Endothelial cell (in vitro differentiated cells): ENCODE measurements around the gene IGSF6. TPM values are rescaled to one million over a fixed set of nuclear protein-coding genes. Genes with fewer than 3 reads are reported as not detected.

Experiments
- DNase-seq: peaks from one replicate; pipeline ENCODE4 v3.0.0; 2021; ENCODE audit warnings: low spot score
- H3K27ac Mint-ChIP-seq: one replicate; pipeline ENCODE4 v1.8.0; 2021; ENCODE audit warnings: mixed read lengths, inconsistent platforms; ENCODE audit not compliant: unreplicated experiment
- H3K27me3 Mint-ChIP-seq: one replicate; pipeline ENCODE4 v1.8.0; 2021; ENCODE audit warnings: mild to moderate bottlenecking, moderate library complexity, mixed read lengths, inconsistent platforms; ENCODE audit not compliant: unreplicated experiment
- H3K36me3 Mint-ChIP-seq: one replicate; pipeline ENCODE4 v1.8.0; 2021; ENCODE audit warnings: mild to moderate bottlenecking, low read depth, mixed read lengths, inconsistent platforms; ENCODE audit not compliant: unreplicated experiment
- H3K4me1 Mint-ChIP-seq: one replicate; pipeline ENCODE4 v1.8.0; 2021; ENCODE audit warnings: mild to moderate bottlenecking, mixed read lengths, inconsistent platforms; ENCODE audit not compliant: unreplicated experiment
- H3K4me3 Mint-ChIP-seq: one replicate; pipeline ENCODE4 v1.8.0; 2021; ENCODE audit warnings: mild to moderate bottlenecking, mixed read lengths, inconsistent platforms; ENCODE audit not compliant: unreplicated experiment
- H3K9me3 Mint-ChIP-seq: one replicate; pipeline ENCODE4 v1.8.0; 2021; ENCODE audit warnings: mixed read lengths, inconsistent platforms; ENCODE audit not compliant: unreplicated experiment
- long read RNA-seq: library from polyadenylated mRNA; unstranded; transcript quantifications from one replicate; pipeline ENCODE4 v2.0.0, GENCODE V29; 2020; ENCODE audit not compliant: unreplicated experiment
- total RNA-seq: library from RNA; stranded (reverse); fragmentation: NEBNext Ultra II Directional; extraction: Animal tissue kit (Norgen Biotek cat#: 25700); gene quantifications from one replicate; pipeline ENCODE4 v1.2.1, GENCODE V29; 2021; ENCODE audit not compliant: unreplicated experiment
- TF ChIP-seq, protein P1 (sequence below): fragments of 200-600 bp; sonication (generic); IDR thresholded peaks from one replicate; pipeline ENCODE4 v1.5.0; 2021; ENCODE audit warnings: antibody characterized with exemption; ENCODE audit not compliant: unreplicated experiment

IGSF6 gene
- total RNA-seq: not detected
- long read RNA-seq: 0 reads

DNA sequence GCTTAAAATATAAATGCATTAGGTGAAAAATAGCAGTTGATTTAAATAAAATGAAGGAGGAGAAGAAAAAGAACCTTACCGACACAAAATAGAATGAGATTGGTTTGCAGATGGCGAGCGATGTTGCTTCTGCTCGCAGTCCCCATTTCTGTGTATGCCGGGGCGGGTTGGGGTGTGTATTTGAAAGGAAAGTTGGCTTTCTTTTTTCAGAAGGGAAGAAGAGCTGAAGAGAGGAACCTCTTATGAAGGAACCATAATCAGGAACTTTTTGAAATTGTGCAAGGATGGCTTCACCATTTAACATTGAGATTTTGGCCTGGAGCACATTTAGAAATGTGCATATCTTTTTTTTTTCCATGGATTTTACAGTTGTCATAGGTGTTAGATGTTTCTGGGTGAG, at the start of gene IGSF6:
Gene IGSF6, minus strand, starts transcription at position 156 of the 400 bp plus-strand sequence. Its CDS starts 10 bp downstream, at position 146.
- Mint-ChIP-seq H3K27me3 (no peaks in the 10 kb centered on the region), H3K9me3 (no peaks in the 10 kb centered on the region), H3K36me3 (peaks cover 4% of the 10 kb centered on the region), H3K27ac (no peak within 1 kb of the TSS), H3K4me1 (peaks cover 3% of the 10 kb centered on the region), H3K4me3 (no peak within 1 kb of the TSS)
- DNase-seq: no peak
- TF ChIP-seq, protein P1, sequence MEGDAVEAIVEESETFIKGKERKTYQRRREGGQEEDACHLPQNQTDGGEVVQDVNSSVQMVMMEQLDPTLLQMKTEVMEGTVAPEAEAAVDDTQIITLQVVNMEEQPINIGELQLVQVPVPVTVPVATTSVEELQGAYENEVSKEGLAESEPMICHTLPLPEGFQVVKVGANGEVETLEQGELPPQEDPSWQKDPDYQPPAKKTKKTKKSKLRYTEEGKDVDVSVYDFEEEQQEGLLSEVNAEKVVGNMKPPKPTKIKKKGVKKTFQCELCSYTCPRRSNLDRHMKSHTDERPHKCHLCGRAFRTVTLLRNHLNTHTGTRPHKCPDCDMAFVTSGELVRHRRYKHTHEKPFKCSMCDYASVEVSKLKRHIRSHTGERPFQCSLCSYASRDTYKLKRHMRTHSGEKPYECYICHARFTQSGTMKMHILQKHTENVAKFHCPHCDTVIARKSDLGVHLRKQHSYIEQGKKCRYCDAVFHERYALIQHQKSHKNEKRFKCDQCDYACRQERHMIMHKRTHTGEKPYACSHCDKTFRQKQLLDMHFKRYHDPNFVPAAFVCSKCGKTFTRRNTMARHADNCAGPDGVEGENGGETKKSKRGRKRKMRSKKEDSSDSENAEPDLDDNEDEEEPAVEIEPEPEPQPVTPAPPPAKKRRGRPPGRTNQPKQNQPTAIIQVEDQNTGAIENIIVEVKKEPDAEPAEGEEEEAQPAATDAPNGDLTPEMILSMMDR: no peak

DNA sequence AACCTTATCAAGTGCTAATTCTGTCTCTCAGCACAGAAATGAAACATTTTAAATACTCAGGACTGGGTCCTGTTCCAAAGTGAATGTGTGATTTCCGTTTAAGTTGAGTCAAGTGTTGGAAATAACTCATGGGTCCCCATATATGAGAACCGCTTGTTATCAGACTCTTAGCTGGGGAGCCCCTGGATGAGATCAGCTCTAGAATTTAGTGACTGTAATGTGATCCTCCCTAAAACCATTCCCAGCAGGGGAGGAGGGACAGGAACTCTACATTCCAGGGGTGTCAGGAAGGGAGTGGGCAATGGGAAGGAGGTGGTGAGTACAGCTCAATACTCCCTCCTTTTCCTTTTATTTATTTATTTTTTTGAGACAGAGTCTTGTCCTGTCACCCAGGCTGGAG, 48.9 kb upstream of the IGSF6 start:
- Mint-ChIP-seq H3K4me1 (no peaks in the 10 kb centered on the region), H3K36me3 (no peaks in the 10 kb centered on the region), H3K4me3 (no peak overlapping the region), H3K27ac (no peak overlapping the region), H3K9me3 (no peaks in the 10 kb centered on the region), H3K27me3 (no peaks in the 10 kb centered on the region)
- no peak for DNase-seq
- TF ChIP-seq, protein P1: no peak

GRCh38 chr16:21698169-21699032, 46.0 kb upstream of the IGSF6 start:
- no peak overlapping the region for H3K27ac Mint-ChIP-seq
- TF ChIP-seq, protein P1: no peak
- H3K4me1 Mint-ChIP-seq: no peaks in the 10 kb centered on the region
- H3K27me3 Mint-ChIP-seq: no peaks in the 10 kb centered on the region
- H3K4me3 Mint-ChIP-seq: no peak overlapping the region
- DNase-seq: no peak
- no peaks in the 10 kb centered on the region for H3K9me3 Mint-ChIP-seq
- H3K36me3 Mint-ChIP-seq: no peaks in the 10 kb centered on the region

GRCh38 chr16:21697032-21697431, 44.6 kb upstream of the IGSF6 start:
- no peaks in the 10 kb centered on the region for H3K9me3 Mint-ChIP-seq
- no peaks in the 10 kb centered on the region for H3K4me1 Mint-ChIP-seq

More at GRCh38 chr16:21697032-21697431, 44.6 kb upstream of the IGSF6 start:
- no peaks in the 10 kb centered on the region for H3K36me3 Mint-ChIP-seq
- H3K4me3 Mint-ChIP-seq: no peak overlapping the region
- no peak for DNase-seq
- TF ChIP-seq, protein P1: no peak
- no peaks in the 10 kb centered on the region for H3K27me3 Mint-ChIP-seq
- no peak overlapping the region for H3K27ac Mint-ChIP-seq
